ENCODE results near the gene EPB41L1. TPM values are rescaled to one million over a fixed set of nuclear protein-coding genes. Genes with fewer than 3 reads are reported as not detected.

EPB41L1 gene
- total RNA-seq, result 10 to 100 TPM; 10.5 to 29.8 (median 19.0) TPM
- polyA plus RNA-seq, result 1 to 10 TPM; 7.1 to 8.5 TPM
- long read RNA-seq, donor 1, partial matches to known transcripts, result 0 of 11 reads
- long read RNA-seq, donor 1, other reads (novel, unspliced or antisense), result 11 of 11 reads
- long read RNA-seq, donor 2, partial matches to known transcripts, result 2 of 5 reads
- long read RNA-seq, donor 2, other reads (novel, unspliced or antisense), result 3 of 5 reads
- long read RNA-seq, donor 3, partial matches to known transcripts, result 2 of 7 reads
- long read RNA-seq, donor 3, other reads (novel, unspliced or antisense), result 5 of 7 reads

GRCh38 chr20:36154700-36155628 lies at the start of gene EPB41L1:
TSS of gene EPB41L1 (plus strand) at chr20:36154740. CDS start at chr20:36173778, 19,038 bp downstream.
- DNase-seq, result peak in 4 of 5 donors; percentile 20 to 57 (median 41)
- peak in 2 of 4 donors; percentile 1 to 2 for ATAC-seq
- TF ChIP-seq CTCF (IDR thresholded peaks at IDR 0.05), result no peak
- TF ChIP-seq POLR2A (IDR thresholded peaks at IDR 0.05), result no peak
- WGBS, 4 donors, result 10 to 55% (median 19%) methylated on average over 8 to 51 of the region's 51 CpGs
- Histone ChIP-seq H3K36me3 (no peaks in the 10 kb centered on the region), H3K4me3 (peak within 1 kb of the TSS; percentile 54 to 90 (median 66)), H3K9me3 (no peaks in the 10 kb centered on the region), H3K27me3 (peaks cover 0 to 10% (median 0%) of the 10 kb centered on the region in 9 donors), H3K27ac (peak within 1 kb of the TSS; percentile 3 to 87 (median 70)), H3K4me1 (peaks cover 0 to 48% (median 18%) of the 10 kb centered on the region in 12 donors)
- intact Hi-C loops (cut with DNase I), result loop anchor here in 5 of 10 donors (5.0 kb wide), 2 partner anchors 42 to 47 kb away; no protein-coding TSS in a partner anchor

GRCh38 chr20:36104856-36105255 lies 49.7 kb upstream of the EPB41L1 start:
- no peak overlapping the region for H3K27ac ChIP-seq
- peak overlapping the region in 1 of 12 donors; percentile 7 for H3K4me3 ChIP-seq
- H3K36me3 ChIP-seq, result no peaks in the 10 kb centered on the region
- H3K27me3 ChIP-seq, result no peaks in the 10 kb centered on the region
- 94 to 95% (median 95%) methylated on average over 10 of the region's 10 CpGs for WGBS, 4 donors
- DNase-seq (no peak), ATAC-seq (no peak)
- TF ChIP-seq POLR2A (IDR thresholded peaks at IDR 0.05) (no peak), CTCF (IDR thresholded peaks at IDR 0.05) (no peak)
- no peaks in the 10 kb centered on the region for H3K9me3 ChIP-seq
- intact Hi-C loops (cut with DNase I), result no loop called here
- H3K4me1 ChIP-seq, result peaks cover 0 to 17% (median 7%) of the 10 kb centered on the region in 12 donors

GRCh38 chr20:36105711-36106226 lies 48.8 kb upstream of the EPB41L1 start:
- Histone ChIP-seq H3K27ac (no peak overlapping the region), H3K4me1 (peaks cover 0 to 17% (median 7%) of the 10 kb centered on the region in 12 donors), H3K36me3 (no peaks in the 10 kb centered on the region), H3K27me3 (no peaks in the 10 kb centered on the region), H3K4me3 (no peak overlapping the region), H3K9me3 (no peaks in the 10 kb centered on the region)
- WGBS, 4 donors, result 38 to 47% (median 44%) methylated on average over 1 of the region's 1 CpG; no CpG with 5 or more reads in 1 of the 4 donors
- ATAC-seq (peak in 2 of 4 donors; percentile 27 to 31), DNase-seq (no peak)
- TF ChIP-seq POLR2A (IDR thresholded peaks at IDR 0.05) (no peak), CTCF (IDR thresholded peaks at IDR 0.05) (no peak)
- intact Hi-C loops (cut with DNase I), result no loop called here

Measured in heart left ventricle (tissue), 16 donors.